GM23338 (cell line): Measurements from ENCODE around the gene DTNA. TPM values are rescaled to one million over a fixed set of nuclear protein-coding genes. Genes with fewer than 3 reads are reported as not detected.

Experiments
- ATAC-seq: fragments of 200-7000 bp; cut with Tn5 transposase; 3 replicates; pipeline ENCODE4 v1.9.1; 2020
- DNase-seq: peaks from one replicate; pipeline ENCODE4 v3.0.0-alpha.2; 2015; ENCODE audit warnings: low spot score
- H2AFZ ChIP-seq: fragments of 200-600 bp; sonication (generic); 2 replicates; pipeline ENCODE4 v1.8.0; 2016; ENCODE audit warnings: antibody characterized with exemption, mild to moderate bottlenecking, moderate library complexity
- H3F3A ChIP-seq: fragments of 200-600 bp; sonication (generic); replicated peaks from 2 replicates; pipeline ENCODE4 v1.8.0; 2017; ENCODE audit warnings: antibody characterized with exemption, mixed run types, low read depth
- H3K27ac ChIP-seq: fragments of 200-600 bp; sonication (generic); 2 replicates; pipeline ENCODE4 v1.6.1; 2016; ENCODE audit warnings: low read depth
- H3K27me3 ChIP-seq: fragments of 200-600 bp; sonication (generic); 2 replicates; pipeline ENCODE4 v1.8.0; 2016; ENCODE audit warnings: mild to moderate bottlenecking, mixed run types, moderate library complexity; ENCODE audit not compliant: insufficient read depth
- H3K36me3 ChIP-seq: fragments of 200-600 bp; sonication (generic); 2 replicates; pipeline ENCODE4 v1.8.0; 2016; ENCODE audit warnings: mild to moderate bottlenecking; ENCODE audit not compliant: insufficient read depth
- H3K4me1 ChIP-seq: fragments of 200-600 bp; sonication (generic); 2 replicates; pipeline ENCODE4 v1.8.0; 2016; ENCODE audit warnings: mild to moderate bottlenecking, moderate library complexity; ENCODE audit not compliant: insufficient read depth
- H3K4me2 ChIP-seq: fragments of 200-600 bp; sonication (generic); 2 replicates; pipeline ENCODE4 v1.7.1; 2017; ENCODE audit warnings: mixed run types
- H3K4me3 ChIP-seq: fragments of 200-600 bp; sonication (generic); 2 replicates; pipeline ENCODE4 v1.6.1; 2016; ENCODE audit warnings: mixed run types
- H3K79me2 ChIP-seq: fragments of 200-600 bp; sonication (generic); replicated peaks from 2 replicates; pipeline ENCODE4 v1.8.0; 2017; ENCODE audit warnings: mild to moderate bottlenecking; ENCODE audit not compliant: insufficient read depth
- H3K9me2 ChIP-seq: fragments of 200-600 bp; sonication (generic); 2 replicates; pipeline ENCODE4 v1.8.0; 2017; ENCODE audit not compliant: insufficient read depth
- H4K20me1 ChIP-seq: fragments of 200-600 bp; sonication (generic); replicated peaks from 2 replicates; pipeline ENCODE4 v1.8.0; 2017; ENCODE audit warnings: mild to moderate bottlenecking; ENCODE audit not compliant: insufficient read depth
- H3K27ac Mint-ChIP-seq: 2 replicates; pipeline ENCODE4 v1.8.0; 2020; ENCODE audit warnings: inconsistent platforms, mild to moderate bottlenecking, moderate library complexity, mixed read lengths
- H3K27me3 Mint-ChIP-seq: 3 replicates; pipeline ENCODE4 v1.8.0; 2022; ENCODE audit warnings: low read depth, mild to moderate bottlenecking, moderate library complexity, mixed read lengths, inconsistent platforms; ENCODE audit not compliant: insufficient read depth, poor library complexity
- H3K36me3 Mint-ChIP-seq: 3 replicates; pipeline ENCODE4 v1.8.0; 2021; ENCODE audit warnings: low read depth, mild to moderate bottlenecking, inconsistent platforms, moderate library complexity, mixed read lengths
- H3K4me1 Mint-ChIP-seq: 3 replicates; pipeline ENCODE4 v1.8.0; 2020; ENCODE audit warnings: mild to moderate bottlenecking, inconsistent platforms, mixed read lengths
- H3K4me3 Mint-ChIP-seq: 3 replicates; pipeline ENCODE4 v1.8.0; 2021; ENCODE audit warnings: moderate library complexity, mild to moderate bottlenecking, inconsistent platforms, mixed read lengths
- H3K9me3 Mint-ChIP-seq: 3 replicates; pipeline ENCODE4 v1.8.0; 2020; ENCODE audit warnings: moderate library complexity, mild to moderate bottlenecking, inconsistent platforms, mixed read lengths
- EZH2 ChIP-seq: fragments of 200-600 bp; sonication (generic); IDR thresholded peaks from one replicate; pipeline ENCODE4 v1.8.0; 2017; ENCODE audit warnings: antibody characterized with exemption, mild to moderate bottlenecking, low read depth; ENCODE audit not compliant: unreplicated experiment
- JUNB ChIP-seq: IDR thresholded peaks from one replicate; pipeline ENCODE4 v1.6.1; 2016; ENCODE audit warnings: antibody characterized with exemption; ENCODE audit not compliant: unreplicated experiment
- NANOG ChIP-seq: IDR thresholded peaks from 2 replicates; pipeline ENCODE4 v1.6.1; 2016; ENCODE audit warnings: antibody characterized with exemption, borderline replicate concordance
- POLR2AphosphoS5 ChIP-seq: IDR thresholded peaks from 2 replicates; pipeline ENCODE4 v1.6.1; 2016; ENCODE audit warnings: antibody characterized with exemption, low read depth
- REST ChIP-seq: IDR thresholded peaks from one replicate; pipeline ENCODE4 v1.6.1; 2018; ENCODE audit warnings: antibody characterized with exemption; ENCODE audit not compliant: unreplicated experiment
- STAT1 ChIP-seq: IDR thresholded peaks from one replicate; pipeline ENCODE4 v1.6.1; 2016; ENCODE audit warnings: antibody characterized with exemption; ENCODE audit not compliant: unreplicated experiment
- ZNF462 ChIP-seq: fragments of 250-450 bp; sonication (Bioruptor Pico); IDR thresholded peaks from 2 replicates; pipeline ENCODE4 v1.5.0; 2020; ENCODE audit warnings: mild to moderate bottlenecking, moderate library complexity
- polyA plus RNA-seq: library from polyadenylated mRNA; unstranded; fragments of >200 nt; fragmentation: Nextera tagmentation; extraction: Ambion mirVana; gene quantifications from 2 replicates; pipeline ENCODE4 v1.2.1, GENCODE V29; 2016
- total RNA-seq: library from RNA; depleted of rRNA; stranded (reverse); fragments of >200 nt; shearing (Covaris generic); gene quantifications from 2 replicates; pipeline ENCODE4 v1.2.3, GENCODE V29; 2014

DTNA gene
- total and polyA plus RNA-seq, 2 experiments from 2014 or later = 11.5 to 25.1 TPM

- Mint-ChIP-seq H3K9me3 (peaks cover 17% of the 10 kb centered on the region; the same call in 2 of the 3 replicates), H3K4me3 (no peak overlapping the region), H3K36me3 (peaks cover 14% of the 10 kb centered on the region; the same call in 2 of the 3 replicates), H3K27ac (no peak overlapping the region; the same call in 1 of the 2 replicates), H3K4me1 (peaks cover 37% of the 10 kb centered on the region), H3K27me3 (peaks cover 4% of the 10 kb centered on the region)
- no peak overlapping the region for H3K4me3 ChIP-seq
- TF ChIP-seq REST (no peak), NANOG (peak; percentile 64)
- 0 out of 2 replicates have a peak, but pooled peaks cover 5% of the 10 kb centered on the region for H3K9me2 ChIP-seq
- peak overlapping the region; percentile 28 for H3K4me2 ChIP-seq
- H3K27ac ChIP-seq = peak overlapping the region; percentile 82
- peaks cover 41% of the 10 kb centered on the region for H3K4me1 ChIP-seq
- no peaks in the 10 kb centered on the region for H3K27me3 ChIP-seq
- no peaks in the 10 kb centered on the region for H3K79me2 ChIP-seq
- DNase-seq (peak; percentile 36), ATAC-seq (peak; percentile 48)
- no peaks in the 10 kb centered on the region for H4K20me1 ChIP-seq
- H3F3A ChIP-seq = no peaks in the 10 kb centered on the region
- no peak overlapping the region for H2AFZ ChIP-seq
- no peaks in the 10 kb centered on the region for H3K36me3 ChIP-seq
Observed at GRCh38 chr18:34844072-34844471, 134.0 kb downstream of the DTNA start.

GRCh38 chr18:34844732-34845459 is 134.8 kb downstream of the DTNA start:
- H3K27me3 ChIP-seq = no peaks in the 10 kb centered on the region
- DNase-seq (no peak), ATAC-seq (no peak)
- Mint-ChIP-seq H3K27ac (no peak overlapping the region), H3K36me3 (peaks cover 14% of the 10 kb centered on the region; the same call in 2 of the 3 replicates), H3K4me3 (no peak overlapping the region), H3K9me3 (peaks cover 17% of the 10 kb centered on the region; the same call in 2 of the 3 replicates), H3K4me1 (peaks cover 32% of the 10 kb centered on the region), H3K27me3 (peaks cover 4% of the 10 kb centered on the region)
- no peaks in the 10 kb centered on the region for H3K36me3 ChIP-seq
- no peaks in the 10 kb centered on the region for H4K20me1 ChIP-seq
- no peaks in the 10 kb centered on the region for H3K79me2 ChIP-seq
- no peaks in the 10 kb centered on the region for H3F3A ChIP-seq
- H3K27ac ChIP-seq = peak overlapping the region; percentile 82
- no peak overlapping the region for H2AFZ ChIP-seq
- 0 out of 2 replicates have a peak, but pooled peaks cover 5% of the 10 kb centered on the region for H3K9me2 ChIP-seq
- H3K4me3 ChIP-seq = no peak overlapping the region
- H3K4me1 ChIP-seq = peaks cover 33% of the 10 kb centered on the region
- H3K4me2 ChIP-seq = peak overlapping the region; percentile 14
- no peak for TF ChIP-seq STAT1
- no peak for TF ChIP-seq POLR2AphosphoS5
- TF ChIP-seq ZNF462 = no peak
- TF ChIP-seq EZH2 = no peak
- no peak for TF ChIP-seq JUNB
- TF ChIP-seq REST = no peak
